Measurements from ENCODE around the gene TPMT.

The TPMT gene

DNA sequence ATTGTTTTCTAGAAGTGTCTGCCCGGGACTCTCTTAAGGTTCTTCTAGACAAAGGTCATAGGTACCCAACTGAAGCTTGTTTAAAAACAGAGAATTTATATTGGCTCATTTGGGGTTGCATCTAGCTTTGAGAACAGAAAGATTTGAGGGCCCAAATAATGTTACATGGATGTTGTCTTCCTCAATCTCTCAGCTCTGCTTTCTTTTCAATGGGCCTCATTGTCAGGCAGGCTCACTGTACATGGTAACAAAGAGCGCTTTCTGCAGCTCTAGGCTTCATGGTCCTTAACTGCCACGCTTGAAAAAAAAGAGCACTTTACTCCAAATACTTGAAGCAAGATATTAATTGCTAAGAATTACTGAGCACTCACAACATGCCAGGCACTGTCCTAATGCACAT lies 54.6 kb downstream of the TPMT start:
- Histone ChIP-seq H3K4me2 (ENCODE audit: insufficient read depth, low read length, poor library complexity, severe bottlenecking) (no peak overlapping the region), H3K23ac (ENCODE audit: low read depth, low read length, poor library complexity) (no peak overlapping the region), H3K79me1 (ENCODE audit: low read depth, low read length) (no peaks in the 10 kb centered on the region), H2BK120ac (ENCODE audit: low read depth, low read length) (no peak overlapping the region), H4K8ac (ENCODE audit: low read depth, low read length) (no peak overlapping the region), H3K27me3 (ENCODE audit: control insufficient read depth in 3 of 3, insufficient read depth in 3 of 3, low read depth in 1 of 3, low read length in 3 of 3) (no peaks in the 10 kb centered on the region), H2AK5ac (ENCODE audit: low read depth, low read length) (no peak overlapping the region), H3K14ac (ENCODE audit: low read length) (no peak overlapping the region), H3K4me3 (ENCODE audit: low read length in 2 of 2) (no peak overlapping the region), H3K9ac (ENCODE audit: low read depth, low read length, poor library complexity) (no peak overlapping the region), H3K4me1 (ENCODE audit: control insufficient read depth in 2 of 2, insufficient read depth in 1 of 2, low read depth in 1 of 2, low read length in 2 of 2) (peaks cover 0 to 5% of the 10 kb centered on the region in 2 donors), H3K4ac (ENCODE audit: low read length) (no peak overlapping the region), H4K91ac (ENCODE audit: low read depth, low read length, poor library complexity) (no peak overlapping the region), H2AFZ (ENCODE audit: low read length) (no peak overlapping the region), H3K36me3 (replicated peaks in 1 of 2; ENCODE audit: control insufficient read depth in 2 of 2, insufficient read depth in 2 of 2, low read length in 2 of 2) (no peaks in the 10 kb centered on the region), H2BK5ac (ENCODE audit: low read length) (no peak overlapping the region), H2BK15ac (ENCODE audit: low read length) (no peak overlapping the region), H3K18ac (ENCODE audit: low read length) (no peak overlapping the region), H2BK12ac (ENCODE audit: low read length) (no peak overlapping the region), H3K9me3 (replicated peaks in 1 of 2; ENCODE audit: control insufficient read depth in 2 of 2, insufficient read depth in 1 of 2, low read depth in 1 of 2, low read length in 2 of 2) (no peaks in the 10 kb centered on the region), H3K27ac (replicated peaks; ENCODE audit: low read length) (no peak overlapping the region)
- no CpG with 5 or more reads among the region's 3 CpGs for WGBS, 2 donors (ENCODE audit: extremely low coverage in 2 of 2, insufficient read length in 2 of 2, insufficient replicate concordance in 1 of 2)
- no peak for DNase-seq (ENCODE audit: low spot score)

DNA sequence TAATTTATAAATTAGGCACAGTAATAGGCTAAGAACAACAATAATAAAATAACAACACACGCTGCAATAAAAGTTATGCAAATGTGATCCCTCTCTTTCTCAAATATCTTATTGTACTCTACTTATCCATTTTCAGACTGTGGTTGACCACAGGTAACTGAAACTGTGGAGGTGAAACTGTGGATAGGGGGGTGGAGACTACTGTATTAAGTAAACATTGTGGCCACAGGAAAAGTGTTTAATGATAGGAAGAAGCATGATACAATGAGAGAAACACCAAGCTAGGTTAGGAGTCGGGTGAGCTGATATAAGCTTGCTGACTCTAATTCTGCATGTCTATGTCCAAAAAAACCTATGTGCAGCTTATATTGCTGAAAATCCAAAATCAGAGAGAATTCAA lies 55.4 kb downstream of the TPMT start:
- Histone ChIP-seq H2AFZ (ENCODE audit: low read length) (no peak overlapping the region), H3K27me3 (ENCODE audit: control insufficient read depth in 3 of 3, insufficient read depth in 3 of 3, low read depth in 1 of 3, low read length in 3 of 3) (no peaks in the 10 kb centered on the region), H2BK12ac (ENCODE audit: low read length) (no peak overlapping the region), H4K91ac (ENCODE audit: low read depth, low read length, poor library complexity) (no peak overlapping the region), H3K14ac (ENCODE audit: low read length) (no peak overlapping the region), H3K79me1 (ENCODE audit: low read depth, low read length) (no peaks in the 10 kb centered on the region), H3K9ac (ENCODE audit: low read depth, low read length, poor library complexity) (no peak overlapping the region), H3K27ac (replicated peaks; ENCODE audit: low read length) (no peak overlapping the region), H3K4me2 (ENCODE audit: insufficient read depth, low read length, poor library complexity, severe bottlenecking) (no peak overlapping the region), H2BK120ac (ENCODE audit: low read depth, low read length) (no peak overlapping the region), H2BK15ac (ENCODE audit: low read length) (no peak overlapping the region), H4K8ac (ENCODE audit: low read depth, low read length) (no peak overlapping the region), H3K18ac (ENCODE audit: low read length) (no peak overlapping the region), H3K36me3 (replicated peaks in 1 of 2; ENCODE audit: control insufficient read depth in 2 of 2, insufficient read depth in 2 of 2, low read length in 2 of 2) (no peaks in the 10 kb centered on the region), H3K4me3 (ENCODE audit: low read length in 2 of 2) (no peak overlapping the region), H3K4ac (ENCODE audit: low read length) (no peak overlapping the region), H3K23ac (ENCODE audit: low read depth, low read length, poor library complexity) (no peak overlapping the region), H2BK5ac (ENCODE audit: low read length) (no peak overlapping the region), H3K9me3 (replicated peaks in 1 of 2; ENCODE audit: control insufficient read depth in 2 of 2, insufficient read depth in 1 of 2, low read depth in 1 of 2, low read length in 2 of 2) (no peaks in the 10 kb centered on the region), H2AK5ac (ENCODE audit: low read depth, low read length) (no peak overlapping the region), H3K4me1 (ENCODE audit: control insufficient read depth in 2 of 2, insufficient read depth in 1 of 2, low read depth in 1 of 2, low read length in 2 of 2) (peaks cover 0 to 5% of the 10 kb centered on the region in 2 donors)
- DNase-seq (ENCODE audit: low spot score), result no peak
- no CpG with 5 or more reads among the region's 2 CpGs for WGBS, 2 donors (ENCODE audit: extremely low coverage in 2 of 2, insufficient read length in 2 of 2, insufficient replicate concordance in 1 of 2)

DNA sequence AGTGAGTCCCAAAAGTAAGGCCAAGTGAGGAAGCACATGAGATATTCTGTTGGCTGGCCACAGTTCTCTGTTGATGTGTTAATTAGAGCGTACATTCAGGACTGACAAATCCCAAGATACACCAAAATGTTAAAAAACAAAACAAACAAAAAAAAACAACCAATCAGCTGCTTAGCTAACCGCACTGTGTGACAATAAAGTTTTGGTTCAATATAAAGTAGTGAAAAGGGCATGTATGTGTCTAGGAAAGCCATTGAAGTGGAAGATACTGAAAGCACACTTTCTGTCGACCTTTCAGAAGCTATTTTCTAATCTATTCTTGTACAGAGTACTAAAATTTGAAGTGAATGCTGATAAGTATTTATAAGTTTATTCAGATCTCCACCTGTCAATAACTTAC lies 58.5 kb downstream of the TPMT start:
- Histone ChIP-seq H4K8ac (ENCODE audit: low read depth, low read length) (no peak overlapping the region), H3K79me1 (ENCODE audit: low read depth, low read length) (no peaks in the 10 kb centered on the region), H3K18ac (ENCODE audit: low read length) (no peak overlapping the region), H3K36me3 (replicated peaks in 1 of 2; ENCODE audit: control insufficient read depth in 2 of 2, insufficient read depth in 2 of 2, low read length in 2 of 2) (no peaks in the 10 kb centered on the region), H2AFZ (ENCODE audit: low read length) (no peak overlapping the region), H2BK5ac (ENCODE audit: low read length) (no peak overlapping the region), H3K27ac (replicated peaks; ENCODE audit: low read length) (no peak overlapping the region), H3K27me3 (ENCODE audit: control insufficient read depth in 3 of 3, insufficient read depth in 3 of 3, low read depth in 1 of 3, low read length in 3 of 3) (no peaks in the 10 kb centered on the region), H3K4me1 (ENCODE audit: control insufficient read depth in 2 of 2, insufficient read depth in 1 of 2, low read depth in 1 of 2, low read length in 2 of 2) (peaks cover 0 to 5% of the 10 kb centered on the region in 2 donors), H3K14ac (ENCODE audit: low read length) (no peak overlapping the region), H3K4ac (ENCODE audit: low read length) (no peak overlapping the region), H3K9me3 (replicated peaks in 1 of 2; ENCODE audit: control insufficient read depth in 2 of 2, insufficient read depth in 1 of 2, low read depth in 1 of 2, low read length in 2 of 2) (no peaks in the 10 kb centered on the region), H2AK5ac (ENCODE audit: low read depth, low read length) (no peak overlapping the region), H4K91ac (ENCODE audit: low read depth, low read length, poor library complexity) (no peak overlapping the region), H3K9ac (ENCODE audit: low read depth, low read length, poor library complexity) (no peak overlapping the region), H3K23ac (ENCODE audit: low read depth, low read length, poor library complexity) (no peak overlapping the region), H2BK120ac (ENCODE audit: low read depth, low read length) (no peak overlapping the region), H3K4me2 (ENCODE audit: insufficient read depth, low read length, poor library complexity, severe bottlenecking) (no peak overlapping the region), H2BK15ac (ENCODE audit: low read length) (no peak overlapping the region), H3K4me3 (ENCODE audit: low read length in 2 of 2) (no peak overlapping the region), H2BK12ac (ENCODE audit: low read length) (no peak overlapping the region)
- WGBS, 2 donors (ENCODE audit: extremely low coverage in 2 of 2, insufficient read length in 2 of 2, insufficient replicate concordance in 1 of 2), result no CpG with 5 or more reads among the region's 3 CpGs
- DNase-seq (ENCODE audit: low spot score), result no peak

DNA sequence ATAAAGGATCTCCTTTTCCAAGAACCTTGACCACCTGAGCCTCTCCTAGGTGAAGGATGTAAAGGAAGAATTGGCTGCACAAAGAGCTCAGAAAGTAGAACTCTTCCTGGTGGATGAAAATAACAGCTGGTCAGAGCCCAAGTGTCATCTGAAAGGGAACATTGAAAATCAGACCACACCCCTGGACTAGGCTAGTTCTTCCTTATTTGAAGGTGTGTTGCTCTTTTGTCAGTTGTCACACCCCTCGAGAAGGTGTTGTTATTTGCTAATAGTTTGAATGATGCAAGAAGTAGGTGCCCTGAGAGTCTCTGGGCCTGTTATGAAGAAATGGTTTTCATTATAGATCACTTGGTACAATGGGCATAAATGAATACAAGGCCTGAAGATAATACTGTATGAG lies 63.5 kb downstream of the TPMT start:
- no peak overlapping the region for H3K4ac ChIP-seq (ENCODE audit: low read length)
- H3K23ac ChIP-seq (ENCODE audit: low read depth, low read length, poor library complexity), result no peak overlapping the region
- H2AFZ ChIP-seq (ENCODE audit: low read length), result no peak overlapping the region
- H3K14ac ChIP-seq (ENCODE audit: low read length), result no peak overlapping the region
- H3K9me3 ChIP-seq (replicated peaks in 1 of 2; ENCODE audit: control insufficient read depth in 2 of 2, insufficient read depth in 1 of 2, low read depth in 1 of 2, low read length in 2 of 2), result peaks cover 0 to 8% of the 10 kb centered on the region in 2 donors
- no CpG with 5 or more reads among the region's 1 CpG for WGBS, 2 donors (ENCODE audit: extremely low coverage in 2 of 2, insufficient read length in 2 of 2, insufficient replicate concordance in 1 of 2)
- DNase-seq (ENCODE audit: low spot score), result no peak
- H4K8ac ChIP-seq (ENCODE audit: low read depth, low read length), result no peak overlapping the region
- no peaks in the 10 kb centered on the region for H3K4me1 ChIP-seq (ENCODE audit: control insufficient read depth in 2 of 2, insufficient read depth in 1 of 2, low read depth in 1 of 2, low read length in 2 of 2)
- no peak overlapping the region for H3K27ac ChIP-seq (replicated peaks; ENCODE audit: low read length)
- H2BK120ac ChIP-seq (ENCODE audit: low read depth, low read length), result no peak overlapping the region
- no peak overlapping the region for H3K18ac ChIP-seq (ENCODE audit: low read length)
- H2BK15ac ChIP-seq (ENCODE audit: low read length), result no peak overlapping the region
- H3K4me3 ChIP-seq (ENCODE audit: low read length in 2 of 2), result no peak overlapping the region
- H2BK12ac ChIP-seq (ENCODE audit: low read length), result no peak overlapping the region
- no peak overlapping the region for H3K4me2 ChIP-seq (ENCODE audit: insufficient read depth, low read length, poor library complexity, severe bottlenecking)
- no peak overlapping the region for H2BK5ac ChIP-seq (ENCODE audit: low read length)
- no peaks in the 10 kb centered on the region for H3K36me3 ChIP-seq (replicated peaks in 1 of 2; ENCODE audit: control insufficient read depth in 2 of 2, insufficient read depth in 2 of 2, low read length in 2 of 2)
- H2AK5ac ChIP-seq (ENCODE audit: low read depth, low read length), result no peak overlapping the region
- H3K9ac ChIP-seq (ENCODE audit: low read depth, low read length, poor library complexity), result no peak overlapping the region
- no peaks in the 10 kb centered on the region for H3K79me1 ChIP-seq (ENCODE audit: low read depth, low read length)
- H3K27me3 ChIP-seq (ENCODE audit: control insufficient read depth in 3 of 3, insufficient read depth in 3 of 3, low read depth in 1 of 3, low read length in 3 of 3), result no peaks in the 10 kb centered on the region
- H4K91ac ChIP-seq (ENCODE audit: low read depth, low read length, poor library complexity), result no peak overlapping the region

All from neuronal stem cell (in vitro differentiated cells).